ENCODE measurements around the gene CYBA. TPM values are rescaled to one million over a fixed set of nuclear protein-coding genes. Genes with fewer than 3 reads are reported as not detected.
A peak's percentile ranks its signal among the peaks of the same experiment; 100 is the strongest.

CYBA gene
- total RNA-seq, 3 donors from 2014 or later = 150 to 316 (median 184) TPM

DNA sequence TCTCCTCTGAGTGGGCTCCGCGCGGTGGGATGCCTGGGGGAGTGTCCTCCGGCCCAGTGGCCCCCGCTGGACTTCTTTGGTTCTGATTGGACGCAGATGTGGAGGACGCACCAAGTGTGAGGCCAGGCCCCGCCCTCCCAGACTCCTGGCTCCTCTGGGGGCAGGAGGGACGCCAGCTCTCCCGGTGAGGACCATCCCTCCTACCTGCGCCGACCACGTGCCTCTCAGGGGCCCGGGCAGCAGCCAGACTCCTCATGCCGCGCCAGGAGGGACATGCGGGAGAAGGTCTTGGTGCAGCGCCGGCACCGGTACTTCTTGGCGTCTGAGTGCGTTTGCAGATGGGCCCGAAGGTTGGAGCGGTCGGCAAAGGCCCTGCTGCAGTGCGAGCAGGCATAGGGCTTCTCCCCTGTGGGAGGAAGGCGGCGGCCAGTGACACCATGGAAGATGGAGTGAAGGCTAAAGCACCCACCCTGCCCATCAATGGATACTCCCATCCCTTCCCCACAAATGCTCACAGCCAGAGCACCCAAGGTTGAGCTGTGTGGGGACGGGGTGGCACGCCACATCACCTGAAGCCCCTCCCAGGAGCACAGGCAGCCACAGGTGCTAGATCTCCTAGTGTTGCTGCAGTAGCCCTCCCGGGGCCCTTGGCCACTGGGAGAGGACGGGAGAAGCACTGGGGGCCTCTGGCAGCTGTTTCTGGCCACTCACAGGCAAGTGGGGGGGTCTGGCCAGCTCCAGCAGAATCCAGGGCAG lies 27.5 kb upstream of the CYBA start:
- TF ChIP-seq, protein P1, sequence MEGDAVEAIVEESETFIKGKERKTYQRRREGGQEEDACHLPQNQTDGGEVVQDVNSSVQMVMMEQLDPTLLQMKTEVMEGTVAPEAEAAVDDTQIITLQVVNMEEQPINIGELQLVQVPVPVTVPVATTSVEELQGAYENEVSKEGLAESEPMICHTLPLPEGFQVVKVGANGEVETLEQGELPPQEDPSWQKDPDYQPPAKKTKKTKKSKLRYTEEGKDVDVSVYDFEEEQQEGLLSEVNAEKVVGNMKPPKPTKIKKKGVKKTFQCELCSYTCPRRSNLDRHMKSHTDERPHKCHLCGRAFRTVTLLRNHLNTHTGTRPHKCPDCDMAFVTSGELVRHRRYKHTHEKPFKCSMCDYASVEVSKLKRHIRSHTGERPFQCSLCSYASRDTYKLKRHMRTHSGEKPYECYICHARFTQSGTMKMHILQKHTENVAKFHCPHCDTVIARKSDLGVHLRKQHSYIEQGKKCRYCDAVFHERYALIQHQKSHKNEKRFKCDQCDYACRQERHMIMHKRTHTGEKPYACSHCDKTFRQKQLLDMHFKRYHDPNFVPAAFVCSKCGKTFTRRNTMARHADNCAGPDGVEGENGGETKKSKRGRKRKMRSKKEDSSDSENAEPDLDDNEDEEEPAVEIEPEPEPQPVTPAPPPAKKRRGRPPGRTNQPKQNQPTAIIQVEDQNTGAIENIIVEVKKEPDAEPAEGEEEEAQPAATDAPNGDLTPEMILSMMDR (IDR thresholded peaks at IDR 0.05) = no peak
- Histone ChIP-seq H3K9me3 (no peaks in the 10 kb centered on the region), H3K4me3 (no peak overlapping the region), H3K36me3 (ENCODE audit: low read depth) (no peaks in the 10 kb centered on the region), H3K4me1 (ENCODE audit: low read depth) (no peaks in the 10 kb centered on the region)
- ATAC-seq (no peak), DNase-seq (no peak)
- intact Hi-C loops (cut with DNase I, micrococcal nuclease) = no loop called here

DNA sequence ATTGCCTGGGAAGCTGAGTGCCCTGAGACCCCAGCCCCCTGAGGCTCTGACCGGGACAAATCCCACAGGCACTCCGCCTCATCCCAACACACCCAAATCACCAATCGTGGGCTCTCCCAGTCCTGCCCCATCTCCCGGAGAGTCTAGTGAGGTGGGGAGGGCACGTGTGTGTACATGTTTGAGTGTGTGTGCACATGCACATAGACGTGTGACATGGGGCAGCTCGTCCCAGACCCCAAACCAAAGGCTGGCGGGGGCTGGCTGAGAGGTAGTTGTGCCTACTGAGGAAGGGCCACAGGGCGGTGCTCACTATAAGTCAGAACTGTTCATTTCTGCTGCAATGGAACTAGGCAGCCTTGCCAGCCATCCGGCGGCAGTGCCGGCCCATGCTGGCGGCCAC lies 26.9 kb upstream of the CYBA start:
- intact Hi-C loops (cut with DNase I, micrococcal nuclease) = no loop called here
- no peaks in the 10 kb centered on the region for H3K9me3 ChIP-seq
- ATAC-seq = no peak
- no peak for DNase-seq
- TF ChIP-seq, protein P1 (IDR thresholded peaks at IDR 0.05) = no peak
- H3K4me1 ChIP-seq (ENCODE audit: low read depth) = no peaks in the 10 kb centered on the region
- no peak overlapping the region for H3K4me3 ChIP-seq
- H3K36me3 ChIP-seq (ENCODE audit: low read depth) = no peaks in the 10 kb centered on the region

DNA sequence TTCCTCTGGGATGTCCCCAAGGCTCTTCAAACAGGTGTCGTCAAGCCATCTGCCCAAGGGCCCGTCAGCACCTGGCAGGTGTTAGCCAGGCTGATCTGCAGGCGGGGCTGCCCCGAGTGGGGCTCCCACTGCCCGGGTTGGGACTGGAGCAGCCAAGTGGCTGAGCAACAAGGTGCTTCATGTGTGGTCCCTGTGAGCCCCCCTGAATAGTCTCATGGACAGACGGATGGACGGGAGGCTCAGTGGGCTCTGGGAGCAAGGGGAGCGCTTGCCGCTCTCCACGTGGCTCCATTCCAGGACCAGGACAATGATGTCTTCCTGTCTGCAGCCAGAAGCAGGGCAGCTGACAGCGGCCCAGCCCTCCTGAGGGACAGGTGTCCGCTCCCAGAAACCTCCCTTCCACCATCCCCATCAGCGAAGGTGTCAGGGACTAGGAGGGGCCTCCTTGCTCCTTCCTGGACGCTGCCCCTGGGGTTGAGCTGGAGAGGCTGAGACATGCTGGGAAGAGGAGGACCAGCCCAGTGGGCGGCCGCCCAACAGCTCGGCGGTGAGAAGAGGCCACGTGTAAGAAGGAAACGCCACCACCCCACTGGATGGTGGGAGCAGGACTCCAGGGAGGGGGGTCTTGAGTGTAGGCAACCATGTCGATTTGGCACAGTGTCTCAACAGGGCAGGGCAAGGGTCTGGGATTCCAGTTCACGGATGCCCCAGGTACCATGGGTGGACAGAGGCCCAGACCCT lies 25.8 kb upstream of the CYBA start:
- TF ChIP-seq, protein P1 (IDR thresholded peaks at IDR 0.05) = no peak
- ATAC-seq = no peak
- intact Hi-C loops (cut with DNase I, micrococcal nuclease) = no loop called here

DNA sequence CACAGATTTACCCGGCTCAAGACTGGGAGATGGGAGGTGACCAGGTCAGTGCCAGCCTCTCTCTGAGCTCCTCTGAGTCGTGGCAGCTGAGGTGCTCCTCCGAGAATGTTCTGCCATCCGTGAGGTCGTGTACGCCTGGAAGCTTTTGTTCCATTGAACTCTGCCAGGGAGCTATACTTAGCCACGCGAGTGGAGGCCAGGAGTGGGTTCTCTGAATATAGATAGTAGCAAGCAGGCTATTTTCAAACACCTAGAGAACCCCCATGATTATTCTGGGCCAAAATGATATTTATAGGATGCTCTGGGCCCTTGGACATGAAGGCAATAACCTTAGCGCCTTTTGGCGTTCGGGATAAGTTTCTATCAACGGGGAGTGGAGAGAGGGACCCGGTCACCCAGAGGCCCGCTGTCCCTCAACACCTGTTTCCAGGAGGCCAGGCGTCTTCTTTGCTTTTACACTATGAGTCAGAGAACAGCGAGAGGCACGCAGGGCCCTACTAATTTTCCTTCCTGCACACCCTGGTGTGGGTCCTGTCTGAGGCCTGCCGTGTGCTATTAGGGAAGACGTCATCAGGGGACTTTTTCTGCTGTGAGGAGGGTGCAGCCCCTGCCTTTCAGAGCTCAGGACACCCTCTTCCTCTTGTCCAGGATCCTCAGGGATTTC lies 23.0 kb upstream of the CYBA start:
- intact Hi-C loops (cut with DNase I, micrococcal nuclease) = no loop called here
- Histone ChIP-seq H3K4me3 (no peak overlapping the region), H3K9me3 (no peaks in the 10 kb centered on the region), H3K36me3 (ENCODE audit: low read depth) (no peaks in the 10 kb centered on the region), H3K4me1 (ENCODE audit: low read depth) (no peaks in the 10 kb centered on the region)
- DNase-seq (no peak), ATAC-seq (no peak)
- TF ChIP-seq, protein P1 (IDR thresholded peaks at IDR 0.05) = no peak

More for the DNA sequence above, 25.8 kb upstream of the CYBA start:
- H3K36me3 ChIP-seq (ENCODE audit: low read depth) = no peaks in the 10 kb centered on the region
- no peaks in the 10 kb centered on the region for H3K9me3 ChIP-seq
- no peak overlapping the region for H3K4me3 ChIP-seq
- no peak for DNase-seq
- H3K4me1 ChIP-seq (ENCODE audit: low read depth) = no peaks in the 10 kb centered on the region

DNA sequence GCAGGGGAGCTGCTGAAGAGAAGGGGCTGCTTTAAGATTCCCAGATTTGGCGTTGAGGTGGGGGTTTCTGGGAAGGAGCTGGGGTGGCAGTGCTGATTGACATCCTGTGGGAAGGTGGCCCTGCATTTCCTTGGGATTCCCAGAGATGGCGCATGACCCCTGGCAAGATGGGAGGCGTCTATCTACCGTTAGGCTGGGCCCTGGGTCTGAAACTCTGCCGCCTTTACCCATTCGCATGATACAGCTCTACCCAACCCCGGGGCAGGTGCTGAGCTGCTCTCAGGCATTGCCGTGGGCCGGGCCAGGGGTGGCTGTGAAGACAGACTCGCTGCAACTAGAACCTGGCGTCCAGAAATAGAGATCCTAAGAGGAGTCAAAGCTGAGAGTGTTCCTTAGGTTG lies 21.9 kb upstream of the CYBA start:
- no peak overlapping the region for H3K4me3 ChIP-seq
- DNase-seq (peak in 1 of 3 donors; percentile 40), ATAC-seq (peak; percentile 71)
- TF ChIP-seq, protein P1 (IDR thresholded peaks at IDR 0.05) = no peak
- H3K4me1 ChIP-seq (ENCODE audit: low read depth) = no peaks in the 10 kb centered on the region
- no peaks in the 10 kb centered on the region for H3K9me3 ChIP-seq
- no peaks in the 10 kb centered on the region for H3K36me3 ChIP-seq (ENCODE audit: low read depth)
- intact Hi-C loops (cut with DNase I, micrococcal nuclease) = no loop called here
